Hematopoietic multipotent progenitor cell treated with erythropoietin and hydrocortisone succinate and interleukin-3 and kit ligand, for 8 days (in vitro differentiated cells): ENCODE measurements around the gene SNORC.

Experiments used
- DNase-seq: peaks from one replicate; pipeline ENCODE4 v3.0.0-alpha.2; 2015

The SNORC gene

GRCh38 chr2:232869138-232870017 is 686 bp upstream of the SNORC start:
- DNase-seq: no peak

DNA sequence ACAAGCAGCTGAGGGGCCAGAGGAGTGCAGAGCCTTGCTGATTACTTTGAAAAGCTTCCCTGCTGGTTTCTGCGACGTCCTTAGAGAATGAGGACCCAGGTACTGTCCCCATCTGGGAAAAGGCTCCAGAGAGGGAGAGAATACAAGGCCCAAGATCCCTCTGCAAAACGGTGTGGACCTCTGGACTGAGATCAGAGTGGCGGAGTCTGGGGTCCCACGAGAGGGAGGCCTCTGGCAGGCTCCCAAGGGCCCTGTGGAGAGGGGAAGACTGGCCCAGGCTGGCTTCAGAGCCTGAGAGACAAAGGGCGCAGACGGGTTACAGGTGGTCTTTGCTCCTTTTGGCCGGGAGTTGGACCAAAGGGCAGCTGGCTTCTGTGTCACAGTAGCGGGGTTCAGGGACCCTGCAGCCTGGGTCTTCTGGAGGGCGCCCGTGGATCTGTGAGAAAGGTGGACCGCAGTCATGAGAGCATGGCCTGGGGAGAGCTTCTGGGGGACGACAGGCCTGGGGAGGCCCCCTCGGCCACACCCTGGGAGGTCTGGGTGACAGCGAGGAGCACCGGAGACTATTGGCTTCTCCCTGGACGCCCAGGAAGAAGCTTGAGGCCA is 805 bp downstream of the SNORC start:
- no peak for DNase-seq

DNA sequence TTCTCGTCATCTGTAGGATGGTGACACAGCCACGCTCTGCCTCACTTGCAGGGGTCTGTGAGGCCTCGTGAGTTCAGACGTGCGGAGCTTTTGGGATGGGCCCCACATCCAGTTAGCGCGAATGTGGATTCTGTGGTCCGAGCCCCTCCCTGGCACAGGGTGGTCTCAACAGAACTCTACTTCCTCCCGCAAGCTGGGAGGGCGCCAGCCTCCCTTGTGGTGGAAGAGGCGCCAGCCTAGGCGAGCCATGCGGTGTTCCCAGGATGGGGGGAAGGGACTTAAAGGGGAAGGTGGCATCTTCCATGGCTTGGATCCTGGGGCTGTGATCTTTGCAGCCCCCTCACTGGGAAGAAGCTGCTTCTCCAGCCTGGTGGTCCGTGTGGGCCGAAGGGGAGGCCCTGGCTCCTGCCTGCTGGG is 1.4 kb downstream of the SNORC start:
- no peak for DNase-seq

- DNase-seq: no peak
Observed at GRCh38 chr2:232871835-232872736, 2.0 kb downstream of the SNORC start.

GRCh38 chr2:232872826-232873225 is 2.8 kb downstream of the SNORC start:
- no peak for DNase-seq

DNA sequence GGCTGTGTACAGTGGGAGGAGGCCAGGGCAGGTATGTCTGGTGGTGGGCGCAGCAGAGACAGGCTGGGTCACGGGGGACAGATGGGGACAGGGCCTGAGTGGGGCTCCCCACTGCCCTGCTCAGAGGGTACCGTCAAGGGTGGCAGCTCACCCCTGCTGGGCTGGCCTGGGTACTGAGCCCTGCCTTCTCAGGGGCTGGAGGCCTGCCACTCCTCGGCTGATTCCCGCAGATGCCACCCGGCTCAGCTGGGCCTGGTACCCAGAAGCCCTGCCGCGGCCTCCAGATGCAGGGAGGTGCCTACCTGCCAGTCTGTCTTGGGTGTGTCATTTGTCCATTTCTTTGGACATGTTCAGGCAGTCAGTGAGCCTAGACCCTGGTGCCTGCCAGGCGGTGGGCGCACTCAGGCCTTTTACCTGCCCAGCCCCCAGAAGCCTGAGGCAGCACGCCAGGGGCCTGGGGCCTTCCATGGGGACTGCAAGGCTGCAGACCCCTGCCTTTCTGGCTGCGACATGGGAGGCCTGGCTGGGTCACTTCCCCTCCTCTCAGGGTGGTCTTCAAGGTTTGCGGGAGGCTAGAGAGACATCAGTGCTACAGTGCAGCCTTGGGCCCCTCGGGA is 3.3 kb downstream of the SNORC start:
- no peak for DNase-seq

- peak; percentile 43 for DNase-seq
Observed at GRCh38 chr2:232873909-232874641, 4.0 kb downstream of the SNORC start.

DNA sequence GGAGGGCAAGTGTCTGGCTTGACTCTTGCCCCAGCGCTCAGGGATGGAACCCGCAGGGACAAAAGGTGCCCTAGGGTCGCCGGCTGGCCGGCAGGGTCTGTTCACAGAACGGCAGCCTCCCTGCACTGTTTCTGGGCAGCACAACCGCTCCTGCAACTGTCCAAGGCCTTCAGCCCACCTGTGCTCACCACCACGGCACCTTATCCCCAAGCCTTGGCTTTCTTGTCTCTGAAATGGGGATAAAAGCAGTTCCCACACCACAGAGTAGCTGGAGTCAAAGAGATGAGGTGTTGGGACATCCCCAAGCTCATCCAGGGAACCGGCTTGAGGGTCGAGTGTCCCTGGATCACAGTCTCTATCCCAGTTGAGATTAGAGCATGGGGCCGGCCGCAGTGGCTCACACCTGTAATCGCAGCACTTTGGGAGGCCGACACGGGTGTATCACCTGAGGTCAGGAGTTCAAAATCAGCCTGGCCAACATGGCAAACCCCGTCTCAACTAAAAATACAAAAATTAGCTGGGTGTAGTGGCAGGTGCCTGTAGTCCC is 4.7 kb downstream of the SNORC start:
- no peak for DNase-seq

DNA sequence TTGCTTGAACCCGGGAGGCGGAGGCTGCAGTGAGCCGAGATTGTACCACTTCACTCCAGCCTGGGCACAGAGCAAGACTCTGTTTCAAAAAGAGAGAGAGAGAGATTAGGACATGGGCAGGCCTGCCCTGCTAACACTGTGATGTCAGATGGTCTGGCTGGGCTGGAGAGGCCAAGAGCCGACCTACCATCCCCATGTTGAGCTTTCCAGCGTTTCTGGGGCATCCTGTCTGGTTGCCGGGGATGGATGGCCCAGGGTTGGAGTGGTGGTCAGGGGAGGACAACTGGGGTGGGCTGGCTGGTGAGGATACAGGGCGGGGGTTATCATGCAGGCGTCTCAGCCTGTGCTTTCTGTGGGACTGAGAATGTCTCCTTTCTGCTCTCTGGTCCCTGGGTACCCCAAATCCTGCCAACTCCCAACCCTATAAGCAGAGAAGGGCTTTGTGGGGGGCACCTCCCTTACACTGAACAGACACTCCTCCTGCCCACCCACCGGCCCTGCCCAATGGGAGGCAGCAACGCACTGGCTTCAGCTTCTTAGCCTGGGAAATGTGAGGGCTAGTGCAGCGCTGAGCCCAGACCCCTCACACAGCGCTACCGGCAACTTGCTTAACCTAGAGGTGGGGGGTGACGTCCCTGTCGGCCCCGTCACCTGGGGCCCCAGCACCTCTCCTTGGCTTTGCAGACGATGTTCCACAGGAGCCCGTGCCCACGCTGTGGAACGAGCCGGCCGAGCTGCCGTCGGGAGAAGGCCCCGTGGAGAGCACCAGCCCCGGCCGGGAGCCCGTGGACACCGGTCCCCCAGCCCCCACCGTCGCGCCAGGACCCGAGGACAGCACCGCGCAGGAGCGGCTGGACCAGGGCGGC is 5.4 kb downstream of the SNORC start:
- no peak for DNase-seq

GRCh38 chr2:232876161-232876977 is 6.3 kb downstream of the SNORC start:
- no peak for DNase-seq

- no peak for DNase-seq
Observed at GRCh38 chr2:232876978-232877441, 6.9 kb downstream of the SNORC start.

DNA sequence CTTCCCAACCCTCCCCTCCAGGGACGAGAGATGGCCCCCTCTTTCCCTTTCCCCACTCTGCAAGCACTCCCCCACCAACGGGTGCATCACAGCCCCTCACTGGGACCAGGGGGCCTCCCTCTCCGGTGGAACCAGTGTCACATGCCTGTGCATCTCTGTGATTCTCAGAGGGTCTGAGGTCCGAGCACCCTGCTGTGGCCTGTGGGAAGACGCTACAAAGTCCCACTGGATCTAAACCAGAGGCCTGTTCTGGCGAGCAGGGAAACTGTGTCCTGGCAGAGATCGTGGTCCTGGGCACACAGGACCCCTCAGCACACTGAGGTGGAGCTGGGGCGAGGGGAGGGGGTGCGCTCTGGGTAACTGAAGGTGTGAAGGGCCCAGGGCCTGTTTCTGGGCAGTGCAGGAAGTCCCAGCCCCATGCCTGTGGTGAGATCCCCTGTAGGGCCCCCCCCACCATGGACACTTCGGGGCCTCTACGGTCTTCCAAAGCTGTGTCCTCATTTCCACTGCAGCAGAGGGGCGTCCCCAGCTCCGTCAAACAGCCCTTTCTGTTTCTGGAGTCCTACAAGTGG is 8.0 kb downstream of the SNORC start:
- DNase-seq: no peak

DNA sequence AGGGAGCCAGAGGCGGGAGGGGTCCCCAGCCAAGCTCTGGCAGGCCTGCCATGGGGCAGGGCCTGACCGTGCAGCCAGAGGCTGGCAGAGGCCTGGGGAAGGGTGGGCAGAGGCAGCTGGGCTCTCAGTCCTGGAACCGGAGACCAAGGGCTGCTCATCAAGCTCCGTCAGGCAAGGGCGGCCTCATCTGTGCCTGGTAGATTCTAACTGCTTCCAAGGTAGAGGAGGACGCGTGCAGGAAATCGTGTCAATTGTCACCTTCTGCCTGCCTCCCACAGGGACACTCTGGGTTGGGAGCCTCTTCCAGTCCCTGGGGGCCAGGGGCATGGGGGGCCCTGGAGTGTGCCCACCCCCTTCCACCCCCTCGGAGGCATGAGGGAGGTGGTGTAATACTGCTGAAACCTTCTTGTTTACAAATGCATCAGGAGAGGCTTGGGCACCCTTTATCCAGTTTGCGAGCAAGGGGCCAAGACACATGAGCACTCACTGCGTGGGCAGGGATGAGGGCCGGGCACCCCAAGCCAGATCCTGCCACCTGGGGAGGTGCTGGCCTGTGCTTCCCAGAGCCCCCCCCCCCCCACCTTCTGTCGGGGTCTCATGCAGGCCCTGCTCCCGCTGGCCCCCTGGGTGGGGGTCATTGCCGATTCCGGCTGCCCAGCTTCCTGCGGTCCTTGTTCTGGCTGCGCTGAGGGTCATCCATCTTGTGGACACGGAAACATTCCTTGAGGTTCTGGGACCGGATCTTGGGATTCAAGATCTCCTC is 9.0 kb downstream of the SNORC start:
- no peak for DNase-seq

DNA sequence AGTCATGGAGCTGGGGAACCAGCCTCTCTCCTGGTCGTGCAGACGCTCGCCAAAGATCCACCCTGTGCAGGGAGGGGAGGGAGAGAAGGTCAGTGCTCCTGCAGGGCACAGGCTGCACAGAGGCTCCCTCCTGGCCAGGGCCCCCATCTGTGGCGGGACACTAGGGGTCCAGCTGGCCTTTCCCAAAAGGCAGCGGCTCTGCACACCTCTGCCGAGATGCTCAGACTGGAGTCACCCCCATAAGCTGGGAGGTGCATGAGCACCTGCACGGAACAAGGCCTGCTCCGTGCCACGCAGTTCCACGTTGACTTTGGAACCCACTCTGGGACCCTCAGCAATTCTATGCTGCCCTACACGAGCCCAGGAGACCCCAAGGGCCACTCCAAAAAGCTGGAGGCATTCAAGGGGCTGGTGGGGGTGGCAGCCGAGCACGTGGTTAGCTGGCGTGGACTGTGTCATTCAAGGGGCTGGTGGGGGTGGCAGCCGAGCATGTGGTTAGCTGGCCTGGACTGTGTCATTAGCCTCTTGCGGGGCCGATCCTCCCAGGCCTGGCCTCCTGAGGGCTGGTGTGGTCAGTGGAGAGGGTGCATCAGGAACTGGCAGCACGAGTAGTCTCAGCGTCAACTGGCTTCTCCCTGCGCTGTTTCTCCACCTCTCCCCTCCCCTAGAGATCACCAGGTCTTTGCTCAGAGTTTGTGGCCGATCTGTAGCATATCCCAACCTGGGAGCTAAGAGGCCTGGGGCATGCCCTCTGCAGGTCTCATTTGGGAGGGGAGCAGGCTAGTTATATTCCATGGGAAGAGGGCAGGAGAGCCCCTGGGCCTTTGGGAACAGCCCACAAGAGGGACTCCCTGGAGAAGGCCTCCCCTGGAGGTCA is 9.8 kb downstream of the SNORC start:
- DNase-seq: no peak

GRCh38 chr2:232880764-232881351 is 10.8 kb downstream of the SNORC start:
- no peak for DNase-seq

GRCh38 chr2:232882085-232882484 is 12.0 kb downstream of the SNORC start:
- no peak for DNase-seq

GRCh38 chr2:232882505-232883115 is 12.5 kb downstream of the SNORC start:
- no peak for DNase-seq
